GM21619 (cell line): ENCODE results near the gene EDAR.

Experiments
- ATAC-seq: cut with Tn5 transposase; IDR thresholded peaks from one replicate; pipeline ENCODE4 v1.9.1; 2021; ENCODE audit not compliant: unreplicated experiment

EDAR gene

DNA sequence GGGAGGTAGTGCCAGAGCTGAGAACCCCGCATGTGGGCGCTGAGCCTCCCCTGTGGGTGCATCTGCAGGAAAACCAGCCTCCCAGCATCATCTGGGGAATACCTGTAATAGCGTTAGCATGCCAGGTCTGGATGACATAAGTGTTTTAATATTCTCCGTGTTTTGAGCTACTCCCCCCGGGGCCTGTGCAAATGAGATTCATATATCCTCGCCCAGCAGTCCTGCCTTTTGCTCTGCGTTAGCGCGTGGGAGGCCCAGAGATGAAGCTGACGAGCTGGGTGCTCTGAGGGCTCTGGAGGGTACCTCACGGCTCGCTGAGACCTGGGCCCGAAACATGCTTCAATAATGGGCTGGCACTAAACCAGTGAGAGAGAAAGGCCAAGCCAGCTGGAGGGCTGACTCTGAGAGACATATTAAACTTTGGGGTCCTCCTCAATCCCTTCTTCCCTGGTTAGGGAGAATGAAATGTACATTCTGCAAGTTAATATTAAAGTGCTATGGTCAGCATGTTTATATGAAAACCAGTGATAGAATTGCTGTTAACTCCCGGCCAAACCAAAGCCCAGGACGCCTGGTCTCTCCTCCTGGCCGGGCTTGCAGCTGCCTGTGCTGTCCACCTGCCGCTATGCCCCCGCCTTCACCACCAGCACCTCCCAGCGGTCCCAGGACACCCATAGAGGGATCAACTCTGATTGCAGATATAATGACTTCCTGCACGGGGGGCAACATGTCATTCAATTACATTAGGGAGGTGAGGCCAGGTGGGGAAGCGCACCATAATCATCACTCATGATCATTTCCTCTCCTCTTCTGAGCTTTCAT is 77.0 kb downstream of the EDAR start:
- ATAC-seq = no peak

DNA sequence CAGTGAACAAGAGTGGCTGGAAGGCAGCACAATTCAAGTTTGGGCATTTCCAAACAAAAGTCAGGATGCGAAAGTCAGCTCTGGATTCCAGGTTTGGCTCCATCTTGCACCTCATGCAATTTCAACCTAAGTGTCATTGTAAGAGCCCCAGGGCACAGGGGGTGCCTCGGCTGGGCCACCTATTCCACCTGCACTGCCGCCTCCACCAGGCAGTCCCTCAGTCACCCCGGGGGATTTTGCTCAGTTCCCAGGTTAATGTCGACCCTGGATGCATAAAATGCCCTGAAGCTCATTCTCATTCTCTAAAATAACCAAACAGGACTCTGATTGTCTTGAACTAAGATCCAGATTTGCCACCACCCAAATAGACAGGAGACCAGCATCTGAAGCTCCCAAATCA is 77.6 kb downstream of the EDAR start:
- no peak for ATAC-seq

DNA sequence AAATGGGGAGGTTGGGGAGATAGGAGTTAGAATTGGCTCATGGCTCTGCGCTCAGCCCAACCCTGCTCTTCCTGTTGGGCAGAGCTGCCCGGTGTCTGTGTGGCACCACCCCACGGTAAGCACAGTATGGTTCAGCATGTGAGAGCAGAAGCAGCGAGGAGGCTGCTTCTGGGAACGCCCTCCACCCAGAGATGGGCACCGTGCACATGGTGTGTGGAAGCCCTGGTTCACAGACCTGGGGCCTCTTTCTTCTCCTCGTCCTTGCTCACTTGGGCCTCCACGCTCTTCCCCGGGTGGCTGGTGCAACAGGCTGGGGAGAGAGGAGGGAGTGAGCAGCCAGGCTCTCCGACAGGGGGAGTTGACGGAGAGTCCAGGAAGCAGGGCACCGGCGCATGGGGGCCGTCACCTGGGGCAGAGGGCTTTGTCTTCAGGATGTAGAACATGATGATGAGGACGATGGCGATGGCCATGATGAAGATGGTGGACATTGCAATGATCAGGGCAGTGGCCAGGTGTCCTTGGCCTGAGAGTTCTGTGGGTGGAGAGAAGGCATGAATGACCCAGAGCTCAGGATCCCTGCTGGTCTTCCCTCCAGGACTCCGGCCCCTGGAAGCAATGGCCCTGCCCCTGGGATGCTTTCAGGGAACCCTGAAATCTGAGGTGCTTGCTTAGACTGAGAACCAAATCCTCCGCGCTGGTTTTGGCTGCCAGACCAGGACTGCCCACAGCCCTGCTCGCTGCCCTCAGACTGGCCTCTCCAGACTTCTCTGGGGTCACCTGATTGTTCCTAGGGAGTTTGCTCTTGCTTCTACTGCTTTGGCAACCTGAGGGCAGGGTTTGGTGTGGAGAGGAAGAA is 78.3 kb downstream of the EDAR start:
- ATAC-seq = no peak

DNA sequence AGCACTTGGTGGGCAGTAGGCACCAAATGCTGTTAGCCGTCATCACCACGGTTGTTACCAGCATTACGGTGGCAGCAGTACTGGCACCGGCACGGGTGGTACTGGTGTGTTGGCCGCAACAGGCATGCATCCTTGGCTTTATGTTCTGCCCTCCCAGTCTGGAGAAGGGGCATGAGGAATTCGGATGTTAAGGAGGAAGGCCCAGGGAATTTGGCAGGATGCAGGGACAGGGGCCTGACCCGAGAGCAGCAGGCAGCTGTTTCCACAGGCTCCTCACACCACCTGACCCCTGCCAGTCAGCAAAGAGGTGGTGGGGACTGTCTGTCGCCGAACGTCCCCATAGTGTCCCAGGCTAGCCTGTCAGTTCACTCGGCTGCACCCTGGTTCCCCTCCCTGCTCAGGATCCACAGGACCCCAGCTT is 79.0 kb downstream of the EDAR start:
- ATAC-seq = no peak

DNA sequence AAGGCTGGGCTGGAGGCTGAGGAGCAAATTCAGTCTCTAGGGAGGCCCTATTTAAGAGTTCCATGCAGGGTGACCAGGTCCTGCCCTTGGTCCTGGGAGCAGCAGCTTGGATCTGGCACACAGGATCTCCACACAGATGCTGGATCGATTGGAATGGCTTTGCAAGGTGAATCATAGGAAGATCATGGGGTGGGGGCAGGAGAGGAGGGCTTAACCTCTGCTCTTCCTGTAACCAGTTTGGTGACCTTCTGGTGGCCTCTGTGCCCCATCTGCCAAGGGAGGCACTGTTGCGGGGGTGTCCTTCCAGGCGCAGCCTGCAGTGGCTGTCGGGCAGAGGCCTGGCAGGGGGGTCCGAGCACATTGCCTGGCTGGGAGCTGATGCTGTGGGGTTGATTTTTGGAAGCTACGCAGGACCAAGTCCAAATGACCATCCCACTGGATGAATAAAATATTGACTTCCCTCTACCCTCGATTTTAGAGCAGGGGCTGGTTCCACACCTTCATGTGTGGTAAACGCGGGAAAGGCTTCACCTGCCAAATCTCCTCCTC is 79.7 kb downstream of the EDAR start:
- no peak for ATAC-seq

DNA sequence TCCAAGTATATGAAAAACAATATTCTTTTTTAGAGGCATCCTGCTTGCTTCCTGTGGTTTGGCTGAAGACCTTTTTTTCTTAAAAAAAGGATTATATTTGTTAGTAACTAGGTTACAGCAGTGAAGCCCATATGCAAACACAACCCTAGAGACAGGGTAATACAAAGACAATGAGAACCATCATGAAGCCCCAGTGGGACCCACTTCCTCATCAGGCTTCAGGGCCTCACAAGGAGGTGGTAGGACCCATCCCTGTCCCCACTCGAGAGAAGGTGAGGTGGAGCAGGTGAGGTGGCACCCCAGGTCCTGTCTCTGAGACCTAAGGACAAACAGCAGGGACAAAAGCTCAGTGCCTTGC is 80.3 kb downstream of the EDAR start:
- ATAC-seq = no peak

DNA sequence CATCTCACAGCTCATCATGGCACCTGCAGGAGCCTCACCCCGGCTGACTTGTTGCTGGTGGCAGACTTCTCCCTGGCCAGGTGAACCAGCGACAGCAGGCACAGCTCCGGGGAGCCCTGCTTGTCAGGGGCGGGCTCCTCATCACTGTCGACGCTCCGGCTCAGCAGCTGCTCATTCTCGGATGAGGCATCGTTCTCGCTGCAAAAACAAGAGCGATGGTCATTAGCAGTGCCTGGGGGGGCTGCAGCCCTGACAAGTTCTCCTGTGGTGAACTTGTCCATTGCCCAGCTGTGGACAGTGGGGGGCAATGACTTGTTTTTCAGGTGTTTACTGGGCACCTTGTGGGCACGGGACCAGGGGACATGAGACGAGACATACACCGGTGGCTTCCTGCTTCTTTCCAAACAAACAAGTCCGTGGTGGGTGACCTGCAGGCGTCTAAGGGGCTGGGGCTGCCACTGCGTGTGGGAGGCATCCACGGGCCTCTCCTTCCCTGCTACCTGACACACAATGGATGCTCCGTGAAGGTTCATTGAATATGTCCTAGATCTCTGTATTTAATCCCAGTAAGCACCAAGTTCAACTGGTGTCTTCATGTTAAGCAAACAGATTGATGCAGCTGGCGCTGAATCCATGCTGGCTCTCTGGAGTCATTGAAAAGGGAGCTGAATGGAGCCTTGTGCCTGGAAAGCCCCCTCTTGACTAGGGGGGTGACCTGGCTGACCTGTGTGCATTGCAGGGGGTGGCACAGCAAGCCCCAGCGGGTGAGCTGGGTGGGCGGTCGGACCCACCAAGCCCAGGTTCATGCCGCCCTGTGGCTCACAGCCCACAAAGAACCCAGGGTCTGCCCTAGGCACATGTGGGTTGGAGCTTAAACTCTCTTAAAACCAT is 81.0 kb downstream of the EDAR start:
- no peak for ATAC-seq

DNA sequence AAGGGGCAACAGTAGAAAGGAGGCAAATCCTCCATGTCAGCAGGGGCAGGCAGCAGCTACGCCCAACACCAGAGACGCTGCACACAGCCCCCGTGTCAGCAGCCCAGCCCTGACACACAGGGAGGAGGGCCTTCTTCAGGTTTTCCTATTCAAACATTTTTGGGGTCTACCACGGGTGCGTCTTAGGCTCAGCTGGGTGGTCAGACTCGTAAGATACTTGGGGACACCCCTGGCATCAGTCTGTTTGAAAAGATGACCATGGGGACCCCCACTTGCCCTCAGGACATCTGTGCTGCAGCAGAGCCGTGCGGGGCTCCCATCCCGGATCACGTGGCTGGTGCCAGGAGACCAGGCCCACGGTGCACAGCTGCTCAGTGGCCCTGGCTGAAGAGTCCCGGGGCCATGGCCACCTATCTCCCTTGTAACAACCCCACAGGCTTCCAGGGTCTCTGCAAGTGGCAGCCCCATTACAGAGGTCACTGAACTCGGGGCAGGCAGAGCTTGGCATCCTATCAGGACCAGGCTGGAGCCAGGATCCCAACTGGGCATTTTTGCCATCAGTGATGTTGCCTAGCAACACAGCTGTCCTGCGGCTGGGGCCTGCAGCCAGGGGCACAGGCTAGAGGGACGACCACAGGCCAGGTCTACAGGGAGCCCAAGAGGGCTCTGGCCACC is 82.5 kb downstream of the EDAR start:
- no peak for ATAC-seq

DNA sequence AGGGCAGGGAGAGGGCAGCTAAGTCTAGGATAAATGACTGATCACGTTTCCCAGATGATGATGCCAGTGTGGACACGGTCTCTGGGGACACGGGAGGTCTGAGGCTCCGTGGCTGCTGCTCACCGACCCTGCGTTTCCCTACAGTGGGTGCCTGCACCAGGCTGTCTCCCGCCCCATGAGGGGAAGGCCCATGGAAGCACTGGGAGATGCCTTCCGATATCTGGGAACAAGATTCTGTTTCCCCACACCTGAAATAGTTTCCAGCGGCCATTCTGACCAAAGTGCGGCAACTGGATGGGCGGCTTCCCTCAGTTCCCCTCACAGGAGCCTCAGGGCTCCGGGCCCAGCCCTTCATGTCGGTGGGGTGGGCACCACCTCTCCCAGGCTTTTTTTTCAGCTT is 83.1 kb downstream of the EDAR start:
- no peak for ATAC-seq

DNA sequence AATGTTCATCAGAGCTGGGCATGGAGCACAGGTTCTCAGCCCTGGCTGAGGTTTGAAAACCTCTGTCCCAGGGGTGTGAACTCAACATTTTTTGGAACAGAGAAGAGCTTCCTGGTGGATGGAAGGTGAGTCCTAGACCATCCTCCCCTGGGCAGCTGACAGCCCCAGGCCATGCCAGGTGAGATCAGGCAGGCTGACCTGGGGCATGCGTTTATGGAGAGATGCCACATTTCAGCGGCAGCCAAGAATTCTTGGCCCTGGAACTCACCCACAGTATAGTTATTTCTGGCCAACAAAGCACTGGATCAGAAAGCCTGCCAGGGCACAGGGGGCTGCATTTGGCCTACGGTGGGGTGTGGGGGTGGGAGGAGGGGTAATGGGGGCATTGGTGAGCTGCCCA is 83.8 kb downstream of the EDAR start:
- ATAC-seq = no peak

DNA sequence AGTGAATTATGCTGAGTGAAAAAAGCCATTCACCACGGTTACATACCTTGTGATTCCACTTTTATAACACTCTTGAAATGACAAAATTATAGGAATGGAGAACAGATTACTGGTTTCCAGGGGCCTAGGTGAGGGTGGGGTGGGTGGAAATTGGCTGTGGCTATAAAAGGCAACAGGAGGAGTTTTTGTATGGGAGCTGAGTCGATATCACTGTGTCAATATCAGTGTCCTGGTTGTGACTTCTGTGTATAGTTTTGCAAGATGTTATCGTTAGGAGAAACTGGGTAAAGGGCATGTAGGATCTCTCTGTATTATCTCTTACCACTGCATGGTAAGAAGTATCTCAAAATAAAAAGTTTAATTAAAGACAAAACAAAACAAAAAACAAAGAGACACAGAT is 84.3 kb downstream of the EDAR start:
- ATAC-seq = no peak

DNA sequence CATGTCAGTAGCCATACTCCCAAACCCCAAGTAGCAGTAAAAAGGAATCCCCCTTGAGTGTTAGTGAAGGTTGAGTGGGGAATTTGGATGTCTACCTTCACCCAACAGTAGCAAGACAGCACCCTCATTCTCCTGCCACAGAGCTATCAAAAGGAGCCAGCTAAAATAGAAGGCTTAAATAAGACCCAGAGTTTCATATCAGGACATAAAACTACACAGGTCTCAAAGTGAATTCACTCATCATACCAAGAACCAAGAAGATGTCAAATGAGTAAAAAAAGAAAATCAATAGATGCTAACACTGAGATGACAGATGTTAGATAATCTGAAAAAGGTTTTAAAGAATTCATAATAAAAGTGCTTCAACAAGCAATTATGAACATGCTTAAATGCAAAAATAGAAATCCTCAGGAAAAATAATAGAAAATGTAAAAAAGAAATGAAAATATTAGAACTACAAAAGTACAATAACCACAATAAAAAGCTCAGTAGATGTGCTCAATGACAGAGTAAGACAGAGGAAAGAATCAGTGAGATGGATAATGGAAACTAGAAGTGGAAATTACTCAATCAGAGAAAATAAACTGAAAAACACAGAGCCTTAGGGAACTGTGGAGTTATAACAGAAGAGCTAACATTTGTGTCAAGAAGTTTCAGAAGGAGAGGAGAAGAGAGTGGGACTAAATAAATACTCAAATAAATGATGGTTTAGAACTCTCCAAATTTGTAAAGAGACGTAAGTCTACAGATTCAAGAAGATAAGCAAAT is 90.5 kb downstream of the EDAR start:
- ATAC-seq = no peak

DNA sequence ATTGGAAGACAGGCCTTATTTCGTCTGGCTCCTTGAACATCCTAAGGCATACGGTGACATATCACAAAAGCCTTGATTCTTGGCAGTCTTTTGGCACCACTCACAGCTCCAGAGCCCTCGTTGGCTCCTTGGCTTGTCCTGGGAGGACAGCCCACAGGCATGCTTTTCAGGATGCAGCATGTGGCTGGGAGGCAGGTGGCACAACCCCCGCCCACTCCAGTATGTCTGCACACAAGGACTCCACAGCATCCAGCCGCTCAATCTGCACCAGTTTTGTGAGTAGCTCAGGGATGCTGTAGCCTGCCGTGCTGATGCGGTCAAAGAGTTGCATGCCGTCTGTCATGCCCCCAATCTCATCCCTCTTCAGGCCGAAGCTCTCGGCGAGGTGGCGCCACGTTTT is 92.3 kb downstream of the EDAR start:
- no peak for ATAC-seq

DNA sequence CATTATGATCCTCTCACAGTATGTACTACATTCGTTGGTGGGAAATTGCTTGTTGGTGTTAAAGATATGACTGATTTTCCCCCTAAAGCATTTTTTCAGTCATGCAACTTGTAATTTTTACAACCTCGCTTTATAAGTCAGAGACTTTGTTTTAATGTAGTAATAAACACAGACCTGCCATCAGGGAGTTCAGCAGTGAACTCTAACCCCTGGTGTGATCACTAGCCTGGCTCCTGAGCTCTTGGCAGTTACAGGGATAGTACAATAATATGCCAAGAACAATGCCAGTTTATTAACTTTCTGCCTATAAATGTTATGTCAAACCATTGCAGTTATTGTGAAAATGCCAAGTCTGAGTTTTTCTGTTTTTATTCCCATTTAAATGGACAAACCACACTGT is 93.8 kb downstream of the EDAR start:
- no peak for ATAC-seq

DNA sequence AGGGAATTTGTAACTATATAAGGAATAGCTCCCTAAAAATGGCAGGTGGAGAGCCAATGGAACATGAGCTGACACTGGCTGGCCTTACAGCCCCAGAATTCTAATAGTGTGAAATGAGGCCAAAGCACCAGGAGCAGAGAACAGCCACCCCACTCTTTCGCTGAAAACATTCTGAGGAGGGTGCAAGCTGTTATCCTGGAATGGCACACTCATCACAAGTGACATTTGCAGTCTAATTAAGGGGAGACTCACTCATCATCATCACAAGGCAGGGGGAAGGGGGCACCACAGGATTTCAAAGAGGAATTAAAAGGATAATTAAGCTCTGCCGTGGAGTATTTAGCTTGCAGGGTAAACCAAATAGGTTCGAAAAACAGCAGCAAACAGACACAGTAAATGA is 94.3 kb downstream of the EDAR start:
- no peak for ATAC-seq

DNA sequence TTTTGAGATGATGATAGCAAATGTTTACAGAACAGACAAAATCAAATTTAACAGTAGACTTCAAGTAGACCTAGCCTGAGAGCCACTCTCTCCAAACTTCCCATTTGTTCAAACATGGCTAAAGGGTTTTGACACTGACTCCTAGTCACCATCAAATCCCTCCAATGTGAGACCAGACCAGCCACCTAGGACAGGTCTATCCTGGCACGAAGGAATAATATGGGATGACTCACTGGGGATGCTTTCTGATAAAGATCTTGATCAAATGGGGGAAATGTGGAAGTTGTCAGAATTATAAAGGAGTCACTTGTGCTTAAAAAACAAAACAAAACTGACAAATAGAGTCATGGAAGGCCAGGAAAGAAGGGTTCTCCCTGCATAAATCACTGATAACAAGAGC is 95.7 kb downstream of the EDAR start:
- no peak for ATAC-seq

DNA sequence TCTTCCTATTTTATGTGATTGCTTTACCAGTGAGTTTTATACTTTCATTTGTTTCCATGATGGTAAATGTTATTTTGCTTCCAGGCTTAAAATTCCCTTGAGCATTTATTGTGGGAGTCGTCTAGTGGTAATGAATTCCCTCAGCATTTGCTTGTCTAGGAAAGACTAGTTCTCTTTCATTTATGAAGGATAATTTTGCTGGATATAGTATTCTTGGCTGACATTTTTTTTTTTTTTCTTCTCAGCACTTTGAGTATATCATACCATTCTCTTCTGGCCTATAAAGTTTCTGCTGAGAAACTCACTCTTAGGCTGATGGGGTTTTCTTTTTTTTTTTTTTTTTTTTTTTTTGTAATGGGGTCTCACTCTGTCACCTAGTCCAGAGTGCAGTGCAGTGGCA is 99.1 kb downstream of the EDAR start:
- no peak for ATAC-seq

DNA sequence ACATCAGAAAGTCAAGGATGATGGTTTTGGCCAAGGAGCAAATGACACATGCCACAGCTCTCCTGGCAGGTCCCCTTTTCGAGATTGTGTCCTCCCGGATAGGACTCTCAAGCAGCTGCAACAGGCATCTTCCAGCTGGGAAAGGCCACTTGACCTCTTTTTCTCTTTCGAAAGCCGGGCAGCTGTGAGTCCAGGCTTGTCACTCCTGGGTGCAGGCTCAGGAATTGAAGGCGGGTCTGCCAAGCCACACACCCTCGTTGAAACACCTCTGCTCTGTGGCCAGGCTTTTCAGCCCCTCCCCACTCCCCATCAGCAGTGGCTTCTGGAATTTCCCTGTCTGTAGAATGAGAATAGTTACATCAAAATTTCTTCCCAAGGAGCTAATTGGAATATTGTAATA is 104.4 kb downstream of the EDAR start:
- no peak for ATAC-seq

DNA sequence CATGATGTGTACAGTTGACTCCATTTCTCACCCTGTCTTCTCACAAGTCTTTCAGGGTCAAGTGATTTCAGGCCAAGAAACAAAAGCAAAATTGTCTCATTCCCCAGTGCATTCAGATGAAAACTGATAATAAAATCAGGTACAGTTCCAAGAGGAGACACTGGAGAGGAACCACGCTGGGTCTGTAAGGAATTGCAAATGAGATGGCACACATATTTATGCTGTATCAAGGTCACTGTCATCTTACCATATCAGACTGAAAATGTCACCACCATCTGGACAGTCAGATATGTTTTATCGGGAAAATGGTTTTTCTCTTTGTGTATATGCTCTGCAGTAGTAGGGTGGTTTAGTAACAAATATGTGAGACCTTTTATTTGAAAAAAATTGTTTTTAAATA is 110.7 kb downstream of the EDAR start:
- no peak for ATAC-seq

DNA sequence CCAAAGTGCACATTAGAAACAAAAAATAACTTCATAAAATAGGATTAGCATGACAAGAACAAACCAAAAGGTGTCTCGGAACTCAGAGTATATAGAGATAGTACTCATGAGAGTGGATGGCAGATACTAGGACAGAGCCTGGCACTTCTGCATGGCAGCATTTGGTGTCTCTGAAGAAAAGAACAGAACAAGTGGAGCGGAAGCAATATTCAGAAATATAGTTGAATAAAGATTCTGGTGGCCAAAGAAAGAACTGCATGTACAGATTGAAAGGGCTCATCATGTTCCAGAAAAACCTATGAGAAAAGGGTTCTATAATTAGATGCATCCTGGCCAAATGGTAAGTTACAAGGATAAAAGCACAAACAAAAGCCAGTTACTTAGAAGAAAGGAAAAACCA is 111.5 kb downstream of the EDAR start:
- ATAC-seq = no peak
